Measurements from ENCODE around the gene MTF1.

DNA sequence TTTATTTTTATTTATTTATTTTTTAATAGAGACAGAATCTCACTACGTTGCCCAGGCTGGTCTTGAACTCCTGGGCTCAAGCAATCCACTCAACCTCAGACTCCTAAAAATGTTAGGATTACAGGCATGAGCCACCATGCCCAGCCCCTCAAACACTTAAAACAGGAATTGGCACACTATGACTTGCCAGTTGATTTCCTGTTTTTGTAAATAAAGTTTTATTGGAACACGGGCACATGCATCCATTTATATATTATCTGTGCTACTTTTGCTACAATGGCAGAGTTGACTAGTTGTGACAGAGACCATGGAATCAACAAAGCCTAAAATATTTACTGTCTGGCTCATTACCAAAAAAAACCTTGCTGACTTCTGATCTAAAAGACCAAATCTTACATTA, 35.4 kb downstream of the MTF1 start:
- TF ChIP-seq, protein P1, sequence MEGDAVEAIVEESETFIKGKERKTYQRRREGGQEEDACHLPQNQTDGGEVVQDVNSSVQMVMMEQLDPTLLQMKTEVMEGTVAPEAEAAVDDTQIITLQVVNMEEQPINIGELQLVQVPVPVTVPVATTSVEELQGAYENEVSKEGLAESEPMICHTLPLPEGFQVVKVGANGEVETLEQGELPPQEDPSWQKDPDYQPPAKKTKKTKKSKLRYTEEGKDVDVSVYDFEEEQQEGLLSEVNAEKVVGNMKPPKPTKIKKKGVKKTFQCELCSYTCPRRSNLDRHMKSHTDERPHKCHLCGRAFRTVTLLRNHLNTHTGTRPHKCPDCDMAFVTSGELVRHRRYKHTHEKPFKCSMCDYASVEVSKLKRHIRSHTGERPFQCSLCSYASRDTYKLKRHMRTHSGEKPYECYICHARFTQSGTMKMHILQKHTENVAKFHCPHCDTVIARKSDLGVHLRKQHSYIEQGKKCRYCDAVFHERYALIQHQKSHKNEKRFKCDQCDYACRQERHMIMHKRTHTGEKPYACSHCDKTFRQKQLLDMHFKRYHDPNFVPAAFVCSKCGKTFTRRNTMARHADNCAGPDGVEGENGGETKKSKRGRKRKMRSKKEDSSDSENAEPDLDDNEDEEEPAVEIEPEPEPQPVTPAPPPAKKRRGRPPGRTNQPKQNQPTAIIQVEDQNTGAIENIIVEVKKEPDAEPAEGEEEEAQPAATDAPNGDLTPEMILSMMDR (IDR thresholded peaks at IDR 0.05), result no peak
- TF ChIP-seq EZH2 (IDR thresholded peaks at IDR 0.05), result no peak

Data from neural progenitor cell (in vitro differentiated cells).